RWPE2 (cell line): Measurements from ENCODE around the gene SEMA5B.
A peak's percentile ranks its signal among the peaks of the same experiment; 100 is the strongest.

Experiments used
- ATAC-seq: fragments of 200-7000 bp; cut with Tn5 transposase; 3 replicates; pipeline ENCODE4 v1.9.1; 2021; ENCODE audit warnings: low read depth
- DNase-seq: peaks from one replicate; pipeline ENCODE4 v3.0.0-alpha.2; 2020; ENCODE audit warnings: low spot score
- H3K27ac ChIP-seq: fragments of 450-650 bp; 2 replicates; pipeline ENCODE4 v1.5.1; 2017; ENCODE audit warnings: mild to moderate bottlenecking; ENCODE audit not compliant: poor library complexity, severe bottlenecking
- H3K27me3 ChIP-seq: fragments of 250-450 bp; sonication (Bioruptor Pico); 2 replicates; pipeline ENCODE4 v1.5.1; 2021; ENCODE audit warnings: mild to moderate bottlenecking, moderate library complexity; ENCODE audit not compliant: insufficient read depth, poor library complexity, severe bottlenecking
- H3K36me3 ChIP-seq: fragments of 250-450 bp; sonication (Bioruptor Pico); 2 replicates; pipeline ENCODE4 v1.5.1; 2020; ENCODE audit warnings: low read depth, mild to moderate bottlenecking, moderate library complexity
- H3K4me1 ChIP-seq: fragments of 250-450 bp; sonication (Bioruptor Pico); 2 replicates; pipeline ENCODE4 v1.5.1; 2021; ENCODE audit warnings: mild to moderate bottlenecking, moderate library complexity; ENCODE audit not compliant: insufficient read depth, poor library complexity, severe bottlenecking
- H3K4me3 ChIP-seq: fragments of 250-450 bp; sonication (Bioruptor Pico); 2 replicates; pipeline ENCODE4 v1.5.1; 2021; ENCODE audit warnings: mild to moderate bottlenecking, moderate library complexity; ENCODE audit not compliant: severe bottlenecking
- H3K9me3 ChIP-seq: fragments of 250-450 bp; sonication (Bioruptor Pico); 2 replicates; pipeline ENCODE4 v1.5.1; 2021; ENCODE audit warnings: mild to moderate bottlenecking, moderate library complexity; ENCODE audit not compliant: severe bottlenecking
- CTCF ChIP-seq: fragments of 450-650 bp; IDR thresholded peaks from one replicate; pipeline ENCODE4 v1.5.1; 2017; ENCODE audit warnings: mild to moderate bottlenecking, moderate library complexity; ENCODE audit not compliant: poor library complexity, severe bottlenecking

SEMA5B gene, protein sequence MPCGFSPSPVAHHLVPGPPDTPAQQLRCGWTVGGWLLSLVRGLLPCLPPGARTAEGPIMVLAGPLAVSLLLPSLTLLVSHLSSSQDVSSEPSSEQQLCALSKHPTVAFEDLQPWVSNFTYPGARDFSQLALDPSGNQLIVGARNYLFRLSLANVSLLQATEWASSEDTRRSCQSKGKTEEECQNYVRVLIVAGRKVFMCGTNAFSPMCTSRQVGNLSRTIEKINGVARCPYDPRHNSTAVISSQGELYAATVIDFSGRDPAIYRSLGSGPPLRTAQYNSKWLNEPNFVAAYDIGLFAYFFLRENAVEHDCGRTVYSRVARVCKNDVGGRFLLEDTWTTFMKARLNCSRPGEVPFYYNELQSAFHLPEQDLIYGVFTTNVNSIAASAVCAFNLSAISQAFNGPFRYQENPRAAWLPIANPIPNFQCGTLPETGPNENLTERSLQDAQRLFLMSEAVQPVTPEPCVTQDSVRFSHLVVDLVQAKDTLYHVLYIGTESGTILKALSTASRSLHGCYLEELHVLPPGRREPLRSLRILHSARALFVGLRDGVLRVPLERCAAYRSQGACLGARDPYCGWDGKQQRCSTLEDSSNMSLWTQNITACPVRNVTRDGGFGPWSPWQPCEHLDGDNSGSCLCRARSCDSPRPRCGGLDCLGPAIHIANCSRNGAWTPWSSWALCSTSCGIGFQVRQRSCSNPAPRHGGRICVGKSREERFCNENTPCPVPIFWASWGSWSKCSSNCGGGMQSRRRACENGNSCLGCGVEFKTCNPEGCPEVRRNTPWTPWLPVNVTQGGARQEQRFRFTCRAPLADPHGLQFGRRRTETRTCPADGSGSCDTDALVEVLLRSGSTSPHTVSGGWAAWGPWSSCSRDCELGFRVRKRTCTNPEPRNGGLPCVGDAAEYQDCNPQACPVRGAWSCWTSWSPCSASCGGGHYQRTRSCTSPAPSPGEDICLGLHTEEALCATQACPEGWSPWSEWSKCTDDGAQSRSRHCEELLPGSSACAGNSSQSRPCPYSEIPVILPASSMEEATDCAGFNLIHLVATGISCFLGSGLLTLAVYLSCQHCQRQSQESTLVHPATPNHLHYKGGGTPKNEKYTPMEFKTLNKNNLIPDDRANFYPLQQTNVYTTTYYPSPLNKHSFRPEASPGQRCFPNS

DNA sequence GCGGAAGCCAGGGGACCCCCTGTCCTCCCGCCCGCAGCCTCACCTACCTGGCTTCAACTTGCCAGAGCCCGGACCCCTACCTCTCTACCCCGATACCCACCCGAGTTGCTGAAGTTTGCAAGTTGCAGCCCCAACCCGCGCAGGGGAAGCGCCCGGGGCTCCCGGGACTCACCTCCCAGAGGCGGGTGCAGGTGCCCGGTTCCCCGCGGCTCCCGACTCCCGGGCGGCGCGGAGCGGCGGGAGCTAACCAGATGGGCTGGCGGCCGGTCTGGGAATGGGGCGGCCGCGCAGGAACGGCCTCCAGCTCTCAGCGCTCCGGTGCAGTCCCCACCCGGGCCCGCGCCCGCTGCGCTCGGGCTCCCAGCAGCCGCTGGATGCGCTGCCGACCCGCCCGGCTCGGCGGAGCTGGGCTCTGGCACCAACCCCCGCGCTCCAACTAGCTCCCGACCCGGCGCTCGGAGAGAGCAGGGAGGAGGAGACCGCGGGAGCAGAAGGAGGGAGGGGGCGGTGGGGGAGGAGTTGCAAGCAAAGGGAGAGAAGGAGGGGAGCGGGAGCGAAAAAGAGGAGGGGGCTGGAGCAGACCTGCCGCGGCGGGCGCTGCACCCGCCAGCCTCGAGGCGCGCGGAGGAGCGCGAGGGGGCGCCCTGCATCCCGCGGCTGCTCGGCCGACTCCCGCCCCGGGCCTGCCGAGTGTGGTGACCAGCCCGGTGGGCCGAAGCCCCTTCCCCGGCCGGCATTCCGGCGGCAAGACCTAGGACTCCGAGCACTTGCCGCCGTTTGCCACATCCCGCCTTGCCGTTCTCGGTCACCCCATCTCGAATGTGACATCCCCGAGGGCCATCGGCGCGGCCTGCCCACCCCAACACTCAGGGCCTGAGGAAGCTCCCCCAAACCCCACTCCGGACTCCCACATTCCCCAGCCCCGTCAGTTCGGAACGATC, at the start of gene SEMA5B:
TSS of gene SEMA5B (minus strand) at position 472 of the 941 bp plus-strand sequence. CDS start 66,500 bp downstream, outside the sequence.
- Histone ChIP-seq H3K36me3 (no peaks in the 10 kb centered on the region), H3K27me3 (peaks cover 43% of the 10 kb centered on the region), H3K27ac (no peak within 1 kb of the TSS), H3K4me3 (peak within 1 kb of the TSS; percentile 34), H3K9me3 (no peaks in the 10 kb centered on the region), H3K4me1 (no peaks in the 10 kb centered on the region)
- ATAC-seq (peak; percentile 51), DNase-seq (peak; percentile 70)
- TF ChIP-seq CTCF = no peak

GRCh38 chr3:123076496-123077418, 49.2 kb upstream of the SEMA5B start:
- H3K9me3 ChIP-seq = no peaks in the 10 kb centered on the region
- no peak for ATAC-seq

GRCh38 chr3:123076112-123076495, 48.5 kb upstream of the SEMA5B start:
- no peaks in the 10 kb centered on the region for H3K27me3 ChIP-seq
- no peak overlapping the region for H3K4me3 ChIP-seq
- peaks cover 20% of the 10 kb centered on the region for H3K36me3 ChIP-seq
- DNase-seq (no peak), ATAC-seq (no peak)
- no peak for TF ChIP-seq CTCF
- H3K9me3 ChIP-seq = no peaks in the 10 kb centered on the region
- H3K4me1 ChIP-seq = peaks cover 13% of the 10 kb centered on the region
- no peak overlapping the region for H3K27ac ChIP-seq

More at GRCh38 chr3:123076496-123077418, 49.2 kb upstream of the SEMA5B start:
- Histone ChIP-seq H3K27me3 (no peaks in the 10 kb centered on the region), H3K27ac (no peak overlapping the region), H3K4me3 (no peak overlapping the region), H3K4me1 (peaks cover 13% of the 10 kb centered on the region), H3K36me3 (peaks cover 27% of the 10 kb centered on the region)
- TF ChIP-seq CTCF = no peak
- no peak for DNase-seq

DNA sequence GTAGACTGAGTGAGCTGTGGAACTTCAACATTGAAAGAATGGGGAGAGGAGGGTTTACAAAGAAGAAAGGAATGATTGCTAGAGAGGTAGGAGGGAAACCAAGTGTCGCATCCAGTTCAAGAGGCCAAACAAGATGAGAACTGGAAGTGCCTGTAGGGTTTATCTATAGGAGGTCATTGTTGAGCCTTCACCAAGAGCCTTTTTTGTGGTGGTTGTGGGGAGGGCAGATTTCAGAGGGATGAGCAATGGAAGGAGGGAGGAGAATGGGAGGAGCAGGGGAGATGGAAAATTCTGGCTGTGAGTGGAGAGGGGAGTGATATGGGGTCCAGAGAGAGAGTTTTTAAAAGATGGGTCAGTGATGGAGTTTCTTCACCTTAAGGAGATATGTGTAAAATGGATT, 47.8 kb upstream of the SEMA5B start:
- no peak overlapping the region for H3K4me3 ChIP-seq
- ATAC-seq (no peak), DNase-seq (no peak)
- peaks cover 13% of the 10 kb centered on the region for H3K4me1 ChIP-seq
- H3K9me3 ChIP-seq = no peaks in the 10 kb centered on the region
- no peaks in the 10 kb centered on the region for H3K27me3 ChIP-seq
- H3K27ac ChIP-seq = no peak overlapping the region
- peaks cover 13% of the 10 kb centered on the region for H3K36me3 ChIP-seq
- no peak for TF ChIP-seq CTCF
